Mesendoderm (in vitro differentiated cells): ENCODE data around the gene LATS1.

Experiments used
- DNase-seq: peaks from one replicate; pipeline ENCODE4 v3.0.0; 2013
- H2AK5ac ChIP-seq: 2 replicates; pipeline ENCODE4 v1.6.1; 2013; ENCODE audit warnings: low read length, inconsistent platforms
- H2BK120ac ChIP-seq: 2 replicates; pipeline ENCODE4 v1.6.1; 2013; ENCODE audit warnings: low read depth, mild to moderate bottlenecking, low read length, moderate library complexity, mixed read lengths
- H2BK15ac ChIP-seq: replicated peaks from 2 replicates; pipeline ENCODE4 v1.6.1; 2013; ENCODE audit warnings: low read depth, mild to moderate bottlenecking, moderate library complexity
- H2BK5ac ChIP-seq: 2 replicates; pipeline ENCODE4 v1.6.1; 2013; ENCODE audit warnings: low read length, inconsistent platforms
- H3K18ac ChIP-seq: 2 replicates; pipeline ENCODE4 v1.6.1; 2013; ENCODE audit warnings: mild to moderate bottlenecking, low read length, mixed read lengths
- H3K23ac ChIP-seq: one replicate; pipeline ENCODE4 v1.6.1; 2013; ENCODE audit warnings: low read length
- H3K27ac ChIP-seq: 2 replicates; pipeline ENCODE4 v1.5.1; 2013; ENCODE audit warnings: low read depth, mild to moderate bottlenecking, inconsistent platforms, low read length, moderate library complexity
- H3K27me3 ChIP-seq: 2 replicates; pipeline ENCODE4 v1.6.1; 2013; ENCODE audit warnings: low read length, control low read depth, mild to moderate bottlenecking, inconsistent platforms; ENCODE audit not compliant: insufficient read depth, poor library complexity
- H3K36me3 ChIP-seq: 2 replicates; pipeline ENCODE4 v1.6.1; 2013; ENCODE audit warnings: low read length, inconsistent platforms; ENCODE audit not compliant: control insufficient read depth, insufficient read depth
- H3K4ac ChIP-seq: one replicate; pipeline ENCODE4 v1.6.1; 2013; ENCODE audit warnings: low read depth, mild to moderate bottlenecking, low read length, moderate library complexity
- H3K4me1 ChIP-seq: 2 replicates; pipeline ENCODE4 v1.6.1; 2013; ENCODE audit warnings: low read depth, low read length, inconsistent platforms; ENCODE audit not compliant: control insufficient read depth
- H3K4me2 ChIP-seq: 2 replicates; pipeline ENCODE4 v1.6.1; 2013; ENCODE audit warnings: low read length
- H3K4me3 ChIP-seq: 2 replicates; pipeline ENCODE4 v1.5.1; 2013; ENCODE audit warnings: mild to moderate bottlenecking, low read length
- H3K56ac ChIP-seq: one replicate; pipeline ENCODE4 v1.6.1; 2013; ENCODE audit warnings: low read length
- H3K79me1 ChIP-seq: 2 replicates; pipeline ENCODE4 v1.6.1; 2013; ENCODE audit warnings: low read length, inconsistent platforms
- H3K79me2 ChIP-seq: 2 replicates; pipeline ENCODE4 v1.6.1; 2013; ENCODE audit warnings: mild to moderate bottlenecking, low read length; ENCODE audit not compliant: control insufficient read depth, insufficient read depth
- H3K9ac ChIP-seq: 2 replicates; pipeline ENCODE4 v1.6.1; 2013; ENCODE audit warnings: low read length, inconsistent platforms
- H4K5ac ChIP-seq: one replicate; pipeline ENCODE4 v1.6.1; 2013; ENCODE audit warnings: low read length
- H4K8ac ChIP-seq: one replicate; pipeline ENCODE4 v1.6.1; 2013; ENCODE audit warnings: low read depth, mild to moderate bottlenecking, control low read depth, low read length, moderate library complexity
- WGBS: extraction: QIAGEN DNeasy Blood & Tissue Kit; methylation state at CpG from one replicate; pipeline ENCODE4 v1.1.7; 2013; ENCODE audit warnings: low lambda C conversion rate, missing lambda C conversion rate; ENCODE audit not compliant: insufficient coverage; ENCODE audit errors: extremely low coverage; 5-methylcytosine and 5-hydroxymethylcytosine counted together

The LATS1 gene

GRCh38 chr6:149727793-149728498, 10.0 kb upstream of the LATS1 start:
- H3K36me3 ChIP-seq: peaks cover 9% of the 10 kb centered on the region
- H2BK120ac ChIP-seq: no peak overlapping the region
- no peak overlapping the region for H3K56ac ChIP-seq
- H3K4me2 ChIP-seq: no peak overlapping the region
- H3K4me1 ChIP-seq: no peaks in the 10 kb centered on the region
- no peak for DNase-seq
- H3K4ac ChIP-seq: no peak overlapping the region
- no peak overlapping the region for H4K5ac ChIP-seq
- no peak overlapping the region for H2AK5ac ChIP-seq
- H3K23ac ChIP-seq: no peak overlapping the region
- H3K9ac ChIP-seq: no peak overlapping the region
- WGBS: no CpG with 5 or more reads among the region's 4 CpGs
- no peaks in the 10 kb centered on the region for H3K79me1 ChIP-seq
- no peaks in the 10 kb centered on the region for H3K79me2 ChIP-seq
- no peak overlapping the region for H3K4me3 ChIP-seq
- H3K27me3 ChIP-seq: no peaks in the 10 kb centered on the region
- H2BK5ac ChIP-seq: no peak overlapping the region
- no peak overlapping the region for H3K27ac ChIP-seq
- no peak overlapping the region for H2BK15ac ChIP-seq
- no peak overlapping the region for H3K18ac ChIP-seq
- no peak overlapping the region for H4K8ac ChIP-seq

DNA sequence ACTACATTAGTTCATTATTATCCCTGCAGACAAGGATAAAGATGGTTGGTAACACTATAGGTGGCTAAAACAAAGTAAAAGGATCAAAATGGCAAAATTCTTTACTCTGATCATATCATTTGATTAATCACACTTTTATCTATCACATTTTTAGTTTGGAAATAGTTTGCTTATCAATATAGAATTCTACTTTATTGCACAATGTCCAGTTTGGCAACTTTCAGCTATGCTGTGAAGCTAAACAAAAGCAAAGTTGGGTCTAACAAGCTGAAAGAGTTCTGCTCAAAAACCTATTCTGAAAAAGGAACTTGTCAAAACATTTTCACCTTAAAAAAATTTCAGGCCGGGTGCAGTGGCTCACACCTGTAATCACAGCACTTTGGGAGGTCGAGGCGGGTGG, 7.9 kb upstream of the LATS1 start:
- no peak overlapping the region for H2BK5ac ChIP-seq
- H3K4me3 ChIP-seq: no peak overlapping the region
- no peak overlapping the region for H3K18ac ChIP-seq
- no peak for DNase-seq
- no peak overlapping the region for H4K5ac ChIP-seq
- no peaks in the 10 kb centered on the region for H3K4me1 ChIP-seq
- no peak overlapping the region for H2BK120ac ChIP-seq
- H3K4ac ChIP-seq: no peak overlapping the region
- WGBS: no CpG with 5 or more reads among the region's 3 CpGs
- H3K4me2 ChIP-seq: no peak overlapping the region
- H3K9ac ChIP-seq: no peak overlapping the region
- H3K36me3 ChIP-seq: peaks cover 9% of the 10 kb centered on the region
- H3K23ac ChIP-seq: no peak overlapping the region
- no peak overlapping the region for H4K8ac ChIP-seq
- no peak overlapping the region for H3K56ac ChIP-seq
- H3K79me1 ChIP-seq: no peaks in the 10 kb centered on the region
- H2BK15ac ChIP-seq: no peak overlapping the region
- H3K27ac ChIP-seq: no peak overlapping the region
- no peak overlapping the region for H2AK5ac ChIP-seq
- H3K27me3 ChIP-seq: no peaks in the 10 kb centered on the region
- H3K79me2 ChIP-seq: no peaks in the 10 kb centered on the region

DNA sequence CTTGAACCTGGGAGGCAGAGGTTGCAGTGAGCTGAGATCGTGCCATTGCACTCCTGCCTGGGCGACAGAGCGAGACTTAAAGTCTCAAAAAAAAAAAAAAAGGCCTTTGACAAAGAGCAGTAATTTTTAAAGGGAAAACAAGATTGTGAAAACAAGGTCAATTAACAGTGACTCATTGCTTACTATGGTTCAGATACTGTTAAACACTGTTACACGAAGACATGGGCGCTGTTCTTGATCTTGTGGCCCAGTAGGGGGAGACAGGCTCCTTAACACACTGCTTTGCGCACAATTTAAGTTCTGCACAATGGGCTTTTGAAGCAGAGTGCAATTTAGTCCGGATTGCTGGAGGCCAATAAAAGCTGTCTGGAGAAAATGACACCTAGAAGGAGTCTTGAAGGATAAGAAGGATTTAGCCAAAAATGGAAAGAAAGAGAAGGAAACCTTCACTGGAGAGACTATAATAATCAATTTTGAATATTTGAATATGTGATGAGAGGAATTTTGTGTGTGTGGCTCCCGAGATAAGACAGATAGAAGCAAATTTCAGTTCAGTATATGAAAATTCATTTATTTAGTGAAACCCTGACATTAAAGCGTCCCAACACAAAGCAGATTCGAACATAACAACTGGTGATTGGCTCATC, 6.0 kb upstream of the LATS1 start:
- no peak overlapping the region for H3K56ac ChIP-seq
- no peaks in the 10 kb centered on the region for H3K27me3 ChIP-seq
- no peak overlapping the region for H2AK5ac ChIP-seq
- no peak overlapping the region for H3K4ac ChIP-seq
- no peak overlapping the region for H3K18ac ChIP-seq
- H2BK15ac ChIP-seq: no peak overlapping the region
- no peak overlapping the region for H4K5ac ChIP-seq
- peak; percentile 66 for DNase-seq
- no peak overlapping the region for H3K4me3 ChIP-seq
- H4K8ac ChIP-seq: no peak overlapping the region
- no peaks in the 10 kb centered on the region for H3K79me1 ChIP-seq
- H3K4me2 ChIP-seq: no peak overlapping the region
- H2BK120ac ChIP-seq: no peak overlapping the region
- no peak overlapping the region for H2BK5ac ChIP-seq
- H3K27ac ChIP-seq: no peak overlapping the region
- no peaks in the 10 kb centered on the region for H3K79me2 ChIP-seq
- H3K4me1 ChIP-seq: no peaks in the 10 kb centered on the region
- 100% methylated on average over 1 of the region's 10 CpGs for WGBS
- H3K36me3 ChIP-seq: peaks cover 5% of the 10 kb centered on the region
- no peak overlapping the region for H3K9ac ChIP-seq
- no peak overlapping the region for H3K23ac ChIP-seq

- H2BK15ac ChIP-seq: no peak overlapping the region
- no peak overlapping the region for H4K8ac ChIP-seq
- no peak for DNase-seq
- no peak overlapping the region for H2BK120ac ChIP-seq
- no peak overlapping the region for H3K27ac ChIP-seq
- no peak overlapping the region for H3K56ac ChIP-seq
- H3K4me3 ChIP-seq: no peak overlapping the region
- H3K9ac ChIP-seq: no peak overlapping the region
- no CpG with 5 or more reads among the region's 4 CpGs for WGBS
- H3K79me2 ChIP-seq: peaks cover under 1% of the 10 kb centered on the region
- H3K23ac ChIP-seq: no peak overlapping the region
- H3K27me3 ChIP-seq: no peaks in the 10 kb centered on the region
- H3K36me3 ChIP-seq: peaks cover 2% of the 10 kb centered on the region
- H2BK5ac ChIP-seq: no peak overlapping the region
- H3K79me1 ChIP-seq: no peaks in the 10 kb centered on the region
- no peak overlapping the region for H3K18ac ChIP-seq
- H4K5ac ChIP-seq: no peak overlapping the region
- peaks cover 3% of the 10 kb centered on the region for H3K4me1 ChIP-seq
- H3K4ac ChIP-seq: no peak overlapping the region
- no peak overlapping the region for H3K4me2 ChIP-seq
- no peak overlapping the region for H2AK5ac ChIP-seq
Observed at GRCh38 chr6:149723262-149723661, 5.4 kb upstream of the LATS1 start.

DNA sequence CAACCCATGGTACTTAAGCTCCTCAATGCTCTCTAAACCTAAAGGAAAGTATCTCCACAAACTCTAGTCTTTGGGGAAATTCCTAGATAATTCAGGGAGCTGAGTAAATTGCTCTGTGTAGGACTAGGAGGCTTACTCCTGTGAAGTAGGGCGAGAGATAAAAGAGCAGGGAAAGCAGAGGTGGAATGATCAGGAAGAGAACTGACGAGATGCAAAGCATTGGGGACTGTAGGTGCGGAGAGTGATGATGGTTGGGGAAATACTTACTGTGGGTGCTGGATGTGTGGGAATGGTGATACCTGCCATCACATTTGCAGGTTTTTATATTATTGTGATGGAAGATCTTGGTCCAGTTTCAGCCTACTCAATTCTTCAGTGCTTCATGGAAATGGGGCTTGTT, 1.6 kb upstream of the LATS1 start:
- peaks cover 3% of the 10 kb centered on the region for H3K4me1 ChIP-seq
- no peak overlapping the region for H4K5ac ChIP-seq
- peaks cover 24% of the 10 kb centered on the region for H3K79me2 ChIP-seq
- no peak overlapping the region for H3K56ac ChIP-seq
- no peak for DNase-seq
- H3K36me3 ChIP-seq: peaks cover 2% of the 10 kb centered on the region
- H3K27ac ChIP-seq: no peak overlapping the region
- no peaks in the 10 kb centered on the region for H3K27me3 ChIP-seq
- WGBS: no CpG with 5 or more reads among the region's 3 CpGs
- no peak overlapping the region for H2BK120ac ChIP-seq
- no peak overlapping the region for H3K4me2 ChIP-seq
- no peaks in the 10 kb centered on the region for H3K79me1 ChIP-seq
- H3K18ac ChIP-seq: no peak overlapping the region
- H3K4ac ChIP-seq: no peak overlapping the region
- no peak overlapping the region for H3K23ac ChIP-seq
- no peak overlapping the region for H2AK5ac ChIP-seq
- H3K9ac ChIP-seq: no peak overlapping the region
- H4K8ac ChIP-seq: no peak overlapping the region
- H3K4me3 ChIP-seq: no peak overlapping the region
- no peak overlapping the region for H2BK15ac ChIP-seq
- H2BK5ac ChIP-seq: no peak overlapping the region

DNA sequence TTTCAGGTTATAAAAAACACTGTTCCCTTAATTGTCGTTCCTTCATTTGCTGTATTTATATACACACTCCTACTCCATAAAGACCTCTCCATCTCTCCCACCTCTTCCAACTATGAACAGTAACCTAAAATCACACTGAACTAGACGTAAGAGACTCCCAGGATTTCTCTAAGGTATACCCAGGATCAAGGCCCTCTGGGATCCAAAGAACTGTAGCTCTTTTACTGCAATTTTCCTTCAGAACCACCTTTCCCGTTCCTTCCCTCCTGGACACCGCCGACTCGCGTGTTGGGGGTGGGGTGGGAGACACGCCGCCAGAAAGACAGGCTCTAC, 680 bp downstream of the LATS1 start:
- H3K27me3 ChIP-seq: no peaks in the 10 kb centered on the region
- H3K18ac ChIP-seq: peak overlapping the region; percentile 51
- no peak overlapping the region for H2BK120ac ChIP-seq
- peaks cover 3% of the 10 kb centered on the region for H3K4me1 ChIP-seq
- peak overlapping the region; percentile 85 for H3K9ac ChIP-seq
- H3K4ac ChIP-seq: peak overlapping the region; percentile 74
- H2AK5ac ChIP-seq: no peak overlapping the region
- H3K36me3 ChIP-seq: no peaks in the 10 kb centered on the region
- H2BK15ac ChIP-seq: no peak overlapping the region
- DNase-seq: no peak
- H2BK5ac ChIP-seq: no peak overlapping the region
- H4K8ac ChIP-seq: no peak overlapping the region
- H3K4me3 ChIP-seq: peak overlapping the region; percentile 64
- H3K4me2 ChIP-seq: peak overlapping the region; percentile 68
- no peaks in the 10 kb centered on the region for H3K79me1 ChIP-seq
- WGBS: no CpG with 5 or more reads among the region's 9 CpGs
- peak overlapping the region; percentile 94 for H3K56ac ChIP-seq
- H3K23ac ChIP-seq: no peak overlapping the region
- peaks cover 43% of the 10 kb centered on the region for H3K79me2 ChIP-seq
- H4K5ac ChIP-seq: no peak overlapping the region
- H3K27ac ChIP-seq: peak overlapping the region; percentile 80
